22Rv1 (cell line): ENCODE measurements around the gene RALGPS1.

Source experiments
- CTCF ChIP-seq: fragments of 450-650 bp; IDR thresholded peaks from 2 replicates; pipeline ENCODE4 v1.5.1; 2017; ENCODE audit warnings: mild to moderate bottlenecking
- ZFX ChIP-seq: fragments of 450-650 bp; IDR thresholded peaks from 2 replicates; pipeline ENCODE4 v1.6.1; 2017; ENCODE audit warnings: antibody characterized with exemption, borderline replicate concordance

- TF ChIP-seq CTCF (no peak), ZFX (no peak)
Observed at GRCh38 chr9:127269449-127269848, 354.9 kb downstream of the RALGPS1 start.
